SH-SY5Y (cell line): ENCODE data around the gene MMP2.

Experiments used
- GATA2 ChIP-seq: IDR thresholded peaks from 2 replicates; pipeline ENCODE4 v1.6.1; 2011; ENCODE audit warnings: mild to moderate bottlenecking, low read depth, low read length
- GATA3 ChIP-seq: IDR thresholded peaks from 2 replicates; pipeline ENCODE4 v1.6.1; 2011; ENCODE audit warnings: low read depth, mild to moderate bottlenecking, low read length, moderate library complexity

- no peak for TF ChIP-seq GATA2
- no peak for TF ChIP-seq GATA3
These were observed 46.0 kb upstream of the MMP2 start for GRCh38 chr16:55433030-55433429.
